Activated CD8-positive, alpha-beta memory T cell treated with anti-CD3 and anti-CD28 coated beads, Interleukin-2, amount 50 U/mL, for 24 hours (primary cell): ENCODE measurements around the gene CBFA2T3.

Experiments
- DNase-seq: peaks from one replicate; pipeline ENCODE4 v3.0.0-alpha.2; 2020; ENCODE audit errors: extremely low read depth

CBFA2T3 gene

GRCh38 chr16:88962478-88963152 lies 14.4 kb downstream of the CBFA2T3 start:
- no peak for DNase-seq

- no peak for DNase-seq
Measured at GRCh38 chr16:88961011-88961410, 16.0 kb downstream of the CBFA2T3 start.

- no peak for DNase-seq
Measured at GRCh38 chr16:88960516-88960915, 16.5 kb downstream of the CBFA2T3 start.

GRCh38 chr16:88959022-88959421 lies 18.0 kb downstream of the CBFA2T3 start:
- no peak for DNase-seq

GRCh38 chr16:88957887-88958577 lies 19.0 kb downstream of the CBFA2T3 start:
- no peak for DNase-seq

- DNase-seq = no peak
Measured at GRCh38 chr16:88957433-88957767, 19.6 kb downstream of the CBFA2T3 start.

- DNase-seq = no peak
Measured at GRCh38 chr16:88956546-88957432, 20.2 kb downstream of the CBFA2T3 start.

- no peak for DNase-seq
Measured at GRCh38 chr16:88955906-88956305, 21.1 kb downstream of the CBFA2T3 start.

GRCh38 chr16:88953003-88953690 lies 23.9 kb downstream of the CBFA2T3 start:
- no peak for DNase-seq

- no peak for DNase-seq
Measured at GRCh38 chr16:88951989-88952388, 25.0 kb downstream of the CBFA2T3 start.

GRCh38 chr16:88951501-88951900 lies 25.5 kb downstream of the CBFA2T3 start:
- no peak for DNase-seq

GRCh38 chr16:88948781-88949490 lies 28.1 kb downstream of the CBFA2T3 start:
- DNase-seq = no peak

GRCh38 chr16:88945473-88945872 lies 31.5 kb downstream of the CBFA2T3 start:
- no peak for DNase-seq

- no peak for DNase-seq
Measured at GRCh38 chr16:88943741-88944140, 33.3 kb downstream of the CBFA2T3 start.

- DNase-seq = no peak
Measured at GRCh38 chr16:88943131-88943664, 33.8 kb downstream of the CBFA2T3 start.

GRCh38 chr16:88941913-88942909 lies 34.8 kb downstream of the CBFA2T3 start:
- no peak for DNase-seq

- DNase-seq = no peak
Measured at GRCh38 chr16:88940862-88941817, 35.9 kb downstream of the CBFA2T3 start.

- DNase-seq = no peak
Measured at GRCh38 chr16:88939972-88940861, 36.8 kb downstream of the CBFA2T3 start.
